A673 (cell line): ENCODE measurements around the gene SMIM7.

Experiments
- CTCF ChIP-seq: fragments of 300-800, 200-600 bp; sonication (generic); conservative IDR thresholded peaks from 2 replicates; pipeline ENCODE4 v1.5.1; 2017; ENCODE audit warnings: low read depth, mild to moderate bottlenecking, antibody characterized with exemption, low read length, moderate library complexity, mixed read lengths
- EZH2 ChIP-seq: fragments of 200-600 bp; sonication (generic); IDR thresholded peaks from 2 replicates; pipeline ENCODE4 v1.6.1; 2017; ENCODE audit warnings: borderline replicate concordance, low read depth, mild to moderate bottlenecking, mixed read lengths, antibody characterized with exemption, low read length; ENCODE audit not compliant: poor library complexity, severe bottlenecking

- TF ChIP-seq CTCF (no peak), EZH2 (no peak)
These were observed 39.4 kb downstream of the SMIM7 start for GRCh38 chr19:16620584-16620983.
